DOHH2 (cell line): ENCODE measurements around the gene MYO7B.

Source experiments
- H3F3A ChIP-seq: fragments of 200-600 bp; sonication (generic), shearing (Covaris generic); 2 replicates; pipeline ENCODE4 v1.6.0; 2016; ENCODE audit warnings: antibody characterized with exemption, mild to moderate bottlenecking; ENCODE audit not compliant: control insufficient read depth, insufficient read depth
- H3K27ac ChIP-seq: fragments of 200-600 bp; sonication (generic); 2 replicates; pipeline ENCODE4 v1.5.1; 2014; ENCODE audit warnings: low read depth, mild to moderate bottlenecking, low read length, moderate library complexity
- H3K27me3 ChIP-seq: fragments of 200-600 bp; sonication (generic); 2 replicates; pipeline ENCODE4 v1.6.1; 2014; ENCODE audit warnings: mild to moderate bottlenecking, low read length, mixed read lengths; ENCODE audit not compliant: control insufficient read depth
- H3K36me3 ChIP-seq: fragments of 200-600 bp; sonication (generic); 2 replicates; pipeline ENCODE4 v1.6.1; 2014; ENCODE audit warnings: mild to moderate bottlenecking, low read length, moderate library complexity, mixed read lengths; ENCODE audit not compliant: control insufficient read depth
- H3K4me1 ChIP-seq: fragments of 200-600 bp; sonication (generic); 2 replicates; pipeline ENCODE4 v1.6.1; 2014; ENCODE audit warnings: mild to moderate bottlenecking, low read length, mixed read lengths; ENCODE audit not compliant: control insufficient read depth
- H3K4me2 ChIP-seq: fragments of 200-600 bp; sonication (generic); 2 replicates; pipeline ENCODE4 v1.6.0; 2014; ENCODE audit warnings: mild to moderate bottlenecking, low read length, moderate library complexity
- H3K4me3 ChIP-seq: fragments of 200-600 bp; sonication (generic); 2 replicates; pipeline ENCODE4 v1.5.1; 2014; ENCODE audit warnings: mild to moderate bottlenecking, low read length, mixed read lengths
- H3K79me2 ChIP-seq: fragments of 200-600 bp; sonication (generic); 2 replicates; pipeline ENCODE4 v1.6.1; 2014; ENCODE audit warnings: mild to moderate bottlenecking, low read length, mixed read lengths; ENCODE audit not compliant: control insufficient read depth
- H3K9me2 ChIP-seq: fragments of 200-600 bp; sonication (generic); replicated peaks from 2 replicates; pipeline ENCODE4 v1.6.1; 2014; ENCODE audit warnings: mild to moderate bottlenecking, low read length, mixed read lengths; ENCODE audit not compliant: control insufficient read depth
- H3K9me3 ChIP-seq: fragments of 200-600 bp; sonication (generic); 2 replicates; pipeline ENCODE4 v1.6.1; 2014; ENCODE audit warnings: antibody characterized with exemption, low read length, mixed read lengths; ENCODE audit not compliant: control insufficient read depth, insufficient read depth
- H4K20me1 ChIP-seq: fragments of 200-600 bp; sonication (generic); 2 replicates; pipeline ENCODE4 v1.6.0; 2014; ENCODE audit warnings: low read depth, mild to moderate bottlenecking, antibody characterized with exemption, low read length, moderate library complexity; ENCODE audit not compliant: control insufficient read depth, insufficient read depth
- CTCF ChIP-seq: fragments of 200-600 bp; sonication (generic); IDR thresholded peaks from one replicate; pipeline ENCODE4 v1.5.1; 2014; ENCODE audit warnings: antibody characterized with exemption, mild to moderate bottlenecking, low read depth, low read length; ENCODE audit not compliant: poor library complexity, severe bottlenecking
- EZH2phosphoT487 ChIP-seq: fragments of 200-600 bp; sonication (generic); IDR thresholded peaks from 2 replicates; pipeline ENCODE4 v1.6.1; 2017; ENCODE audit warnings: borderline replicate concordance, mild to moderate bottlenecking, antibody characterized with exemption, low read length, moderate library complexity, mixed read lengths

The MYO7B gene

GRCh38 chr2:127657232-127657595 is 121.7 kb downstream of the MYO7B start:
- H3K4me3 ChIP-seq = no peak overlapping the region
- no peak overlapping the region for H3K4me2 ChIP-seq
- no peaks in the 10 kb centered on the region for H4K20me1 ChIP-seq
- no peaks in the 10 kb centered on the region for H3K79me2 ChIP-seq
- no peak for TF ChIP-seq CTCF
- TF ChIP-seq EZH2phosphoT487 = no peak
- no peaks in the 10 kb centered on the region for H3K27me3 ChIP-seq
- peaks cover 12% of the 10 kb centered on the region for H3K4me1 ChIP-seq
- H3K36me3 ChIP-seq = no peaks in the 10 kb centered on the region
- no peaks in the 10 kb centered on the region for H3K9me3 ChIP-seq
- H3K27ac ChIP-seq = no peak overlapping the region
- no peaks in the 10 kb centered on the region; the same call in 1 of the 2 replicates for H3F3A ChIP-seq
- no peaks in the 10 kb centered on the region for H3K9me2 ChIP-seq

- H4K20me1 ChIP-seq = no peaks in the 10 kb centered on the region
- no peak for TF ChIP-seq EZH2phosphoT487
- TF ChIP-seq CTCF = no peak
- H3K27me3 ChIP-seq = no peaks in the 10 kb centered on the region
- no peaks in the 10 kb centered on the region for H3K9me2 ChIP-seq
- H3K4me3 ChIP-seq = no peak overlapping the region
- no peak overlapping the region for H3K27ac ChIP-seq
- H3K9me3 ChIP-seq = no peaks in the 10 kb centered on the region
- H3K36me3 ChIP-seq = no peaks in the 10 kb centered on the region
- no peaks in the 10 kb centered on the region for H3F3A ChIP-seq
- peaks cover 3% of the 10 kb centered on the region; the same call in 1 of the 2 replicates for H3K4me1 ChIP-seq
- no peaks in the 10 kb centered on the region for H3K79me2 ChIP-seq
- H3K4me2 ChIP-seq = no peak overlapping the region
Observed at GRCh38 chr2:127658146-127658545, 122.7 kb downstream of the MYO7B start.

DNA sequence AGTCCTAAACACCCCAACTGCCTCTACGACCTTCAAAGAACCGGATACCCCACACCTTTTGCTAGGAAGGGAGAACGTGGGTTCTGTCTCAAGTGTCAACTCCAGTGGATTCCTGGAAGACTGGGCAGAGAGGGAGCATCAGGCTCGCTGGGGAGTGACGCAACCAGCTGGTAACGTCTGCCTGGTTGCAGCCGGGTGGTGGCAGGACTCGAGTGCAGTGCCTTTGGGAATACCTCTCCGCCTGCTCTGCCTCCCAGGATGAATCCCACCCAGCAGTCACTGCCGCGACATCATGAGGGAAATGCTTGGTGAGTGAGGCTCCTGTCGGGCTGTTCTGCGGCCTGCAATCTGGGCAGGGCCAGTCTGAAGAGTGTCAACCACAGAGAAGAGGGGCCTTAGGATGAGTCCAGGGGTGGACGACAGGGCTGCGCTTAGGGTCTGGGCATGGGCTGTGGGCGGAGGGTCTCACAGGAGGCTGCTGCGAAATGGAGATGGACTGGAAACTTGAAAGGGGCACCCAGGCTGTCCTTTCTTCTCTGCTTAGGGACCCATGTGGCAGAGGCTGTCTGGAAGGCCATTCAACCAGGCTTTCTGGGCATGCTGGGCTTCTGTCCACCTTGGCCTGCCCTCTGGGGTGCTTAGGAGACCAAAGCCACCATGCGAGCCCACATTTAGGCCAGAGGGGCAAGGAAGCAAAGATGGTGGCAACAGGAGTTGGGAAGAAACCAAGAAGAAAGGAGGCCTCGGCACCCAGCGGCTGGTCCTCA is 123.3 kb downstream of the MYO7B start:
- no peaks in the 10 kb centered on the region for H3K79me2 ChIP-seq
- no peaks in the 10 kb centered on the region for H3K9me2 ChIP-seq
- no peaks in the 10 kb centered on the region for H3K36me3 ChIP-seq
- no peaks in the 10 kb centered on the region for H4K20me1 ChIP-seq
- H3K27me3 ChIP-seq = no peaks in the 10 kb centered on the region
- no peaks in the 10 kb centered on the region for H3K9me3 ChIP-seq
- no peak overlapping the region for H3K4me2 ChIP-seq
- no peak overlapping the region for H3K27ac ChIP-seq
- H3K4me1 ChIP-seq = no peaks in the 10 kb centered on the region
- H3F3A ChIP-seq = no peaks in the 10 kb centered on the region
- TF ChIP-seq CTCF = no peak
- no peak for TF ChIP-seq EZH2phosphoT487
- H3K4me3 ChIP-seq = no peak overlapping the region
